GM19035 (cell line): ENCODE results near the gene NXT1.

ENCODE experiments used
- ATAC-seq: cut with Tn5 transposase; IDR thresholded peaks from one replicate; pipeline ENCODE4 v1.9.1; 2021; ENCODE audit not compliant: unreplicated experiment

NXT1 gene

DNA sequence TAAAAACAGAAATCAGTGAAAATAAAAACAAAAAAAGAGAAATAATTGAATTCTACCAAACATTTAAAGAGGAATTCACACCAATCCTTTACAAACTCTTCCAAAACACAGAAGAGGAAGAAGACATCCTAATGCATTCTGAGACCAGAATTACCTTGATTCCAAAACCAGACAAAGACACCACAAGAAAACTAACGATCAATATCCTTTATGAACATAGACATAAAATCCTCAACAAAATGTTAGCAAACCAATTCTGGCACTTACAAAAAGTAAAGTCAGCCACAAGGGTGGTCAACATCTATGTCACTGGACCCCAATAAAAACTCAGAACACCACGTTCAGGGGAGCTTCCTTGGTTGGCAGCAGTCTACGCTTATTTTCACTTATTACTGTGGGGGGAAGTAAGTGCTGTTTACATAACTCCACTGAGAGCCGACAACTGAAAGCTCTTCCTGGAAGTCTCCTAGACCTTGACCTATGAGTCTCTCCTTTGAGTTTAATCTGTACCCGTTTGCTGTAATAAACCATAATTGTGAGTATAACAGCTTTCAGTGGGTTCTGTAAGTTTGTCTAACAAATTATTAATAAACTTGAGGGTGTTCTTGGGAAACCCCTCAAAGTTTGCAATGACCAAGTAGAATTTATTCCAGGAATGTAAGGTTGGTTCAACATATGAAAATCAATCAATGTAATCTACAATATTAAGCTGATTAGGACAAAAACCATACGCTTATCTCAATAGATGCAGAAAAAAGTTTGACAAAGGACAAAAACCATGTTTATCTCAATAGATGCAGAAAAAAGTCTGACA, 35.9 kb downstream of the NXT1 start:
- no peak for ATAC-seq

DNA sequence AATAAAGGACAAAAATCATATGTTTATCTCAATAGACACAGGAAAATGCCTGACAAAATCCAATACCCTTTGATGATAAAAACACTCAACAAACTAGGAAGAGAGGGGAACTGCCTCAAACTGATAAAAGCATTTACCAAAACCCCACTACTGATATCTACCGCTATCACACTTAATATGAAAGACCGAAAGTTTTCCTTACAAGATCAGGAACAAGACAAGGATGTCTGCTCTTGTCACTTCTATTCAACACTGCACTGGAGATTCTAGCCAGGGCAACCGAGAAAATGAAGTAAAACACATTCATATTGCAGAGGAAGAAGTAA, 36.5 kb downstream of the NXT1 start:
- no peak for ATAC-seq

DNA sequence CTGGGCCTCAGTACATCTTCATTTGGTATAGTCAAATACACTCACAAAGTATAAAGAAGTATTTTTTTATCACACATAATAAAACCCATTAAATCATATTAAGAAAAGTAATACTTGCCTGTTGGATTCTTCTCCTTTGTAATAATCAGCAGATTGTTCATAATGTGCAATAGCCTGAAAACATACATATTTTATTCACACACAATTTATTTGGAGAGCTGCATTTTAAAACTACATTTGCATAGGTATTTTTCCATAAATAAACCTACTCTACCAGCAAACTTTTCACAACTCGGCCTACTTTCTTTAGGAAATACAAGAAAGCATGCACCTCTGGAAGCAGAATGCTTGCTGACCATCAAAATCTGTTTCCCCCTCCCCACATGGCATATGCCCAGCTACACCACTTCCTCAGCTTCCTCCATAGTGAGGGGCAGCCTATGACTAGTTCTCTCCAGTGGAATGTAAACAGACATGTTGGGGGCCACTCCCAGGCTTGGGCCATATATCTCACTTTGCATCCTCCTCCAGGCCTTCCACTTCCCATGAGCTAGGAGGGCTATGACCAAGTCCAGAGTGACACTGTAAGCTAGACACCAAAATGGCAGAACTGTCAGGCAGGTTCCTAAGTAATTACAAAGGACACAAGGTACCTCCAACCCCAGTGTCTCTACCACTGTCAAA, 39.6 kb downstream of the NXT1 start:
- no peak for ATAC-seq

DNA sequence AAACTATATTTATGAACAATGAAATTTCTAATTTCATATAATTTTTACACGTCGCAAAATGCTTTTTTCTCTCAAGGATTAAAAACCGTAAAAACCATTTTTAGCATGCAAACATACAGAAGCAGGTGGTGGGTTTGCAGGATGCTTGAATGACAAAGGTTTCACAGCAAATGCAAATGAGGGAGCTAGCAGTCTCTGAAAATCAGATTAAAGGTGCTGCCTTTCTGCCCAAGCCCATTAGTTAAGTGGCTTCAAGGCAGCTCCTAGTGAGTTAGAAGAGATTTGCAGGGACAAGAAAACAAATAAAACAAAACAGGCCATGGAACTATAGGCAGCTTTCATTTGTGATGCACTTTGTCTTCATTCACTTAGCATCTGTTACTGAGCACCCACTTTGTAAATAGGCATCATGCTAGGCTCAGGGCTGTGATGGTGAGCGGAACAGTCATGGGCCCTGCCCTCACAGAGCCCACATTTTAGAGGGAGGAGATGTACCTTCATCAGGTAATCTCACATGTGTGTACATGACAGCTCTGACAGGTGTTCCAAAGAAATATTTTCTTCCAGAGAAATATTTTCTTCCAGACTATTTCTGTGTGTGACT, 41.2 kb downstream of the NXT1 start:
- no peak for ATAC-seq

DNA sequence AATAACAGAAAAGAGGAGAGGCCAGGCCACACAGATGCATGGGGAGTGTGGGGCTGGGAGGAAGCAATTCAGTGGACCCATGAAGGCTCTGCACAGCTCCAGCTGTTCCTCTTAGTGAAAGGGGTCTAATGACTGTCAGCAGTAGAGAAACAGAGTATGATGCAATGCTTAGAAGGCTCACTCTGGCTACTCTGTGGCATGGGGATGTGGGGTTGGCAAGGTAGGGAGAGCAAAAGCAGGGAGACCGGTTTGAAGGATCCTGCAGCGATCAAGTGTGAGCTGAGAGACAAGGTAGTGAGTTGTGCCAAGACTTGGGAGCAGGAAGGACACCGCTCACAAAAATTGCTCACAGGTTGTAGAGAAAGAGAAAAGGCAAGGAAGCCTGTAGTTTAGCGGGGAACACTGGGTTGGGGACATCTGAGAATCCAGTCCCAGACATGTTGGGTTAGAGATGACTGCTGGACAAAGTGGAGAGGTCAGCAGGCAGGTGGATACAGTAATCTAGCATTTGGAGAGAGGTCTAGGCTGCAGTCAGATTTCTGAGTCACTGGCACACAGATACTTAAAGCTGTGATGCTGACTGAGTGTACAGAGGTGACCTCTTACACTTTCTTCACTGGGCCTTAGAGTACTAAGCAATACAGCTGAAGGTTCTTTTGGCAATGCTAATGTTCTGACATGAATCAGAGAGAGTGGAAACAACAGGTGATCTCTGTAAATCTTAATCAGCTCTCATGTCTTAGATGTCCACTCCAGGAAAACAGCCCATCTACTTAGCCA, 43.6 kb downstream of the NXT1 start:
- no peak for ATAC-seq

DNA sequence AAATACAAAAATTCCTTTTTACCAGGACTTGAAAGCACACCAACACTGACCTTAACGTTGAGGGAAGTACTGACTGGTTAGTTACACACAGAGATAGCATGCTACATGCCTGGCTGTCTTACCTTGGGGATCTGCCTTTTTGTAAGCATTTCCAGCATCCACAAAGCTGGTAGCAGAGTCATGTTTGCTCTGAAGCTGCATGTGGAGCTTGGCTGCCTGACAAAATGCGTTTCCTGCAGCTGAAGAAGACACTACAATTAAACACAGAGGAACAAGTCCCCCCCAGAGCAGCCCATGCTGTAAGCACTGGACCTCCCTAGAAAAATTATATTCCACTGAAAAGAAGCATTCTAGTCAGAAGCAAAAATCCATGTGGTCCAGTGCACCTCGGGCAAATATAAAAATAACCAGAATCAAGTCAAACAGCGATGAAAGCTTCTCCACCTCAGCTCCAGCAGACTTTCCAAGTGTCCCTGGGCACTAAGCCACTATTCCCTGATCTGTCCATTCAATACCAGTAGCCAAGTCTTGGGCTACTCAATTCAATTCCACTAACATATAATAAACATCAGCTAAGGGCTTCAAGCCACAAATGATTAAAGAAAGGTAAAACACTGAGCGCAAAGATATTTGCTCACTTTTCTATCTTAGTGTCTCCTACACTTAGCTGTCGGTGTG, 46.5 kb downstream of the NXT1 start:
- no peak for ATAC-seq

DNA sequence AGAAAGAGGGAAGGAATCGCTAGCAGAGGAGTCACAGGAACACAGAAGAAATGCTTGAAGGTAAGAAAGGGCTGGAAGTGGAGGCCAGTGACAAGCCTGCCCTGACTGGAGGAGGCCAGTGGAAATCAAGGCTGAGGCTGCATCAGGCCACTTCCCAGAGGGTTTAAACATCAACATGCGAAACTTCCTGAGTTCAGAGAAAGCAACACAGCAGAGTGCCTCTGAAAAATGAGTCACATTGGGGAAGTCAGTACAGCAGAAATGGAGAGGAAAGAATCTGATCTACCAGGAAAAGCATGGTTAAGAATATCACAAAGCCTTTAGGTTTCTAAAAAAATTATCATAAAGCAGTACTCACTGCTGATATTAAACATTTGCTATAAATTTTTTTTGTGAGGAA, 47.4 kb downstream of the NXT1 start:
- ATAC-seq = no peak

DNA sequence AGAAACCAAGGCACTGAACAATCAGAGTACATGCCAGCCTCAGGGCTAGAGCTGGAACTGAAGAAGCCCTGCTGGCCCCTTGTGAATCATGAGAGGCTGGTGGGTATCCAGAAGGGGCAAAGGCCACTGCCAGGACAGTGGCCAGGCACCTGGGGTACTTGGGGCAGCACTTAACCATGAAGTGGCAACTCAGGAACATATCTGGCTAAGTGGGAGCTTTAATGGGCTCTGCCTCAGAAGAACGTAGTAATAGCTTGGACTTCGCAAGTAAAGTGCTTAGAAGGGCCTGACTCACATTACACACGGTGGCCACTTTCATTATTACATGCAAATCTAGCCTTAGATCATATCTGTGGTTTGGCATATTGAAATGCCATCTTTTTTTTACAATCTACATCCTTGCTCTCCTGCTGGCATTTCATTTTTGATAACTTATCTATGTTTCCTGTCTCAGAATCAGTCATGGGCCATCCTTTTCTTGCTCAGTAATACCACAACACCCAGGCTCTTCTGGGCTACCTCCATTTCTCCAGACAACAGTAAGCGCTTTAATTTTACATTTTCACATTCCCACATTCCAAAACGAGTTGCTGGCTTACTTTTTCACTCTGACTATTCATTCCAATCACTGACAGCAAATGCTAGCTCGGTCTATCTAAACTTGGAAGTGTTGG, 49.1 kb downstream of the NXT1 start:
- ATAC-seq = peak; percentile 68

DNA sequence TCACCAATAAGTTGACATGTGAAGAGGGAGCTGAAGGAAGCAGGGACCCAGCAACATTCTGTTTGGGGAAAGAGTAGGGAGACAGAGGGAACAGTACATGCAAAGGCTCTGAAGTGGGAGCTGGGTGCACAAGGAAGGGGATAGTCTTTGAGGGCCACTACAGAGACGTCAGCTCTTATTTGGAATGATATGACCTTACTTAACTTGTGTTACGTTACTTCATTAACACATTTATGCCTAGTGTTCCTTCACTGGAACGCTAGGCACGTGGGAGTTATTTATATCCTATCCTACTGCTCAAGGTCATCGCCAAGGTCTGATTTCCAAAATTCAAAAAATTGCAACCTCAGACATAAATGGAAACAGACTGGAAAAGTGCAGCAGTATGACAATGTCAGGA, 50.5 kb downstream of the NXT1 start:
- ATAC-seq = no peak

DNA sequence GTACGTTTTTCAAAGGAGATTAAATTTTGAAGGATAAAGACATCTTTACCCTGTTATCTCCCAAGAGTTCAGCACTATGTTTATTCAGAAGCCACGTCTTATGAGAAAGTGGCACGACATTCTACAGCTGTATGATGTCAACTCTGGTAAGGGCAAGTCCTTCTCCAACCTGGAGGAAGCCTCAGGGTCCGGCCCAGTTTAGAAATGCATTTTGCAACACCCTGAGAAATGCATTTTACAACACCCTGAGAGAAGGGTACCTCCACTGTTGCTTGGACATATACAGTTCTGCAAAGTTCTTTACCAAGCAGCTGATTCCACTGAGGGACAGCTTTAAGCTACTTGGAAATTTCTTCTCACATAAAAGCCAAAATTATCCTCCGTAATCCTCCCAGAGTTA, 53.2 kb downstream of the NXT1 start:
- ATAC-seq = no peak

DNA sequence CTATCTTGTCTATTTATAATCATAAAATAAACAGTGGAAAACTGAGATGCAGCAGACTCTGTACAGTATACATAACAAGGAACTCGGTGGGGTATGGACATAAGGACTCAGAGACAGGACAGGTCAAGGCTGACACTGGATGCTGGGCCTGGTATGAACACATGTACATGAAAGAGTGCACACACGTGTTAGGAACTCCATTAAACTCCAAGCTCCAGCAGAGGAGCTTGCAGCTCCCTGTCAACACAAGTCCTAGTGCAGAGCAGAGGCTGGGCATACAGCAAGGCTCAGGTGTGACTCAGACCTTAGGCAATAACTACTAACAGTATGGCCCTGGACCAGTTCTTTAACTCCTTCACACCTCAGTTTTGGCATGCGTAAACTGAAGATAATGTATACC, 53.6 kb downstream of the NXT1 start:
- no peak for ATAC-seq
